ENCODE data around the gene UVRAG.

Gene UVRAG

DNA sequence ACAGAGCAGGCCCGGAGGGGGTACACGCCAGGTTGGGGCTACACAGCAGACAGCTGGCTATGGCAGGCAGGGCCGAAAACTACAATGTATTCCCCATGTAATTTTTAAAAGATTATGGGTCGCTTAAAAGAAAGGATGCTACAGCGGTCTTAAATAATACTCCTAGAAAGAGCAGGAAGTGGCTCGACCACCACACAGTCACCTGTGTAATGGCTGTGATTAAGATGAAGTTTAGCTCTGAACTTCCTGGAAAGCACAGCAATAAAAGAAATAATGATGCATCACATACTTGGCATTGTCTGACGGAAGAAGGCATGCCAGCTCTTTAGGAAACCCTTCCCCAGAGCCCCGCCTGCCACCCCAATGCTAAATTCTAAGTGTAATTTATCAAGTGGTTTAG, 358.7 kb downstream of the UVRAG start:
- DNase-seq: no peak

DNA sequence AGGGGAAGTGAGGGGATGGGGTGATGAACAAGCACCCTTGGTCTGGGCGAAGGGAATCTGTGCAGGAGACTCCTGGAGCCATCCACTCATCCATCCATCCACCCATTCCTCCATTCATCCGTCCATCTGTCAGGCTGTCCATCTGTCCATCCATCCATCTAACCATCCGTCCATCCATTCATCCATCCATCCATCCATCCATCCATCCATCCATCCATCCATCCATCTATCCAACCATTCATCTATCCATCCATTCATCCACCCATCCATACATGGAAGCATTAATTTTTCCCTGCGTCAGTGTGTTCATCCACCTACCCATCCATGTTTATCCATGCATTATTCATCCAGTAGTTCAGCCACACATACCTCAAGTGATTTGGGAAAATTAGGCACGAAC, 359.3 kb downstream of the UVRAG start:
- no peak for DNase-seq

- DNase-seq: no peak
Measured at GRCh38 chr11:76175783-76176182, 360.8 kb downstream of the UVRAG start.

DNA sequence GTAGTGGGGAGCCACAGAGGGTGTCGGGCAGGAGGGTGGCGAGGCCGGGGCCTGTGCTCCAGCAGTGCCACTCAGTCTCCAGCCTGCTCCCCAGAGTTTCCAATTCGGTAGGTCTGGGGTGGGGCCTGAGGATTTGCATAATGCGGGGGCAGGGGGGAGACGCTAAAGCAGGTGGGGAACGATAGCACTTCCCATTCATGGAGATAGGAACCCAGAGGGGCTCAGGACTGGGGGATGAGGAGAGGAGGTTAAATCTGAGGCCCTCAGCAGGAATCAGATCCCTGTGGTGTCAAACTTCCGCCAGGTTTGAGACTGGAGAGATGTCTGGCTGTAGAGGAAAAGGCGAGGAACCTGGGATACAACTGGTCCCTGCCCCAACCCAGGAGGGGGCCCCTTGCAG, 361.5 kb downstream of the UVRAG start:
- DNase-seq: no peak

DNA sequence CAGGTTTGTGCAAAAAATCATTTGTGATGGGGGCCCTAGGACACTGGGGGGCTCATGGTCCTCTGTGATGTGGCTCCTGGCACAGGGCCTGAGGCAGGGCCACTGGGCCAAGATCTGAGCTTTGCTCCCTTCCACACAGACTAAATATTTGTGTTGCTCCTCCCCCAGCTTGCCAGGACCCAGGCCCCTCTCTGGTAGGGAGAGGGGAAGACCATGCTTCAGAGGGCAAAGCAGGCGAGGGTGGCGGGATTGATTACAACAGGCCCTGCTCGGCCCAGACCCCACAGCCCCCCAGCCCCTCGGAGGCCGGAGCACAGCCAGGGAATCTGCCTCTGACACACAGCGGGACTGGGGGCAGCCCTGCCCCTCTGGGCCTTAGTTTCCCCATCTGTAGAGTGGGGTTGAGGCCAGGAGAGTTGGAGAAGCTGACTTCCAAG, 362.3 kb downstream of the UVRAG start:
- DNase-seq: no peak

DNA sequence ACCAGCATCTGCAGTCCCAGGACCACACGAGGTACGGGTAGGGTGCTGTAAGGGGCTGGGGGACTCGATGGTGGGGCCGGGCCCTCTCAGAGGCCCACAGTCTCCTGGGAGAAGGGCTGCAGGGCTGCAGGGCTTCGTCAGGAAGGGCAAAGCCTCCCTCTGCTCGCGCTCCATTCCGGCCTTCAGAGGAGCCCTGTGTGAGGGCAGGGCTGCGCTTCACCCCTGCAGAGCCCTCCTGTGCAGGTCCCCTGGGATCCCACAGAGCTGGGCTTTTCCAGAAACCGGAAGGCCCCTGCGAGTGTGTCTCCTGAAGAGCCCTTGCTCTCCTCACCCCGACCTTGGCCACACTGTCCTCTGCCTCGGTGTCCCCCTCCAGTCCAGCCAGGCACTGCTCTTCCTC, 364.1 kb downstream of the UVRAG start:
- DNase-seq: no peak

DNA sequence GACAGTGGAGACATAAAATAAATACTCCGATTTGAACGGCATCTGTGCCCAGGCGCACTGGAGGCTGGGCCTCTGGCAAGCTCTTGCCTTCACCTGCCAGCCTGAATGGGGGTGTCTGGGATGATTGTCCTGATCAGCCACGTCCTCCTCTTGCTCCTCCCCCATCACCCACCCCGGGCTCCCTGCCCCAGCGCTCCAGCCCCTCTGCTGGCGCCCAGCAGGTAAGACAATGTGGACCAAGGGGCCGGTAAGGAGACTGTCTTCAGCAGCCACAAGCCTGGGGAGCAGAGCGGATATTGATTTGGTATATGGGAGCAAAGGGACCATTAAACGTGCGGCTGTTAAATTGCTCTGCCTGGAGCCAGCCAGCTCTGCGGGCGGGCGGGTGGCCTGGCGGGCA, 366.4 kb downstream of the UVRAG start:
- DNase-seq: no peak

DNA sequence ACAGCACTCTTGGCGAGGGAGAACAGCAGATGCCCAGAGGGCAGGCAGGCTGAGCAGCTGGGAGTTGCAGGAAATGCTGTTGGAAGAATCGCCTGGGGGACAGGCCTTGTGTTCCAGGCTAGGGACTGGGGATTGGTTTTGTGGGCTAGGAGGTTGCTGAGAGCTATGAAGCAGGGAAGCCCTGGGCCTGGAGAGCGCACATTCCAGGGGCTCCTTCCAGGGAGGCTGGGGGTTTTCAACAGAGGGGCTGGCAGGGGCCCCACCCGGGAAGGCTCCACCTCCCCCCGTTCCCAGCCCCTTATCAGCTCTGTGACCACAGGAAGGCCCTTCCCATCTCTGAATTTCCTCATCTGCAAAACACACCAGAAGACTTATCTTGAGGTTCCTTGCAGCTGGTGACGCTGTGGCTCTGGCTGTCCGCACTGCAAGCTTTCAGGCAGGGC, 369.6 kb downstream of the UVRAG start:
- DNase-seq: no peak

GRCh38 chr11:76185511-76185910, 370.5 kb downstream of the UVRAG start:
- no peak for DNase-seq

DNA sequence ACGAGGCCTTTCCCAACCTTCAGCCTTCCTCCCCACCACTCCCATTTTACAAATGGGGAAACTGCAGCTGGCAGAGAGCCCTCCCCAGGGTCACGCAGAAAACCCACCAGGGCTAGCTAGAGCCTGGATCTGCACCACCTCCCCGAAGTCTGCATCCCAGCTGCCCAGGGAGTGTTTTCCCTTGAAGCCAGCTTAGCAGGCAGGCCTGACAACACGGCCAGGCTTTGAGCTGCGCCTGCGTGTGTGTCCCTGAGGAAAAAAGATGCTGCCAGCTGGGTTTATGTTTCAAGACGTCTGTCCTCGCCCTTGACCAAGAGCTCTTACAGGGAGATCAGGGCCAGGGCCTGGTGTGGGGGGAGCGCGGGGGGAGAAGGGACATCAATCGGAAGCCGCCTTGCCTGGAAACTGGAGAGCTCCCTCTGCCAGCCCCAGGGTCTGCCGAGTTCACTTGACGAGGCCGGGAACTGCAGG, 371.0 kb downstream of the UVRAG start:
- DNase-seq: no peak

- no peak for DNase-seq
Measured at GRCh38 chr11:76186776-76187279, 371.8 kb downstream of the UVRAG start.

GRCh38 chr11:76188873-76189272, 373.9 kb downstream of the UVRAG start:
- no peak for DNase-seq

GRCh38 chr11:76189682-76190081, 374.7 kb downstream of the UVRAG start:
- no peak for DNase-seq

DNA sequence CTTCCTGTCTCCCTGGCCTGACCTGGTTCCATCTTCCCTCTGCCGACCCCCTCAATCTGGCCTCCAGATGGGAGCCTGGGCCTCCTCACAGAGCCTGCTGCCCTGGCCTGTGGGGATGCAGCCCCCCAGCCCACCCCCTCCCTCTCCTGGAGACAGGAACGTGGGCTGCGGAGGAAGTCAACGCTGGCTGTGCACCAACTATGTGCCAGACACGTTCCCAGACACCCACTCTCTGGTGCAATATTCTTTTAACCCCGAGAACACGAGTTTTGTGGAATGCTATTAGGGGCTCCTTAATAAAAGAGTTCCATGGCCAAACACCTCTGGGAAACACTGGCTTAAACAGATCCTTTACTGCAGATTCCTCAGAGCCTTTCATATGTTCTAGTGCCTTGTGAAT, 375.4 kb downstream of the UVRAG start:
- no peak for DNase-seq

Data from suppressor macrophage (primary cell).